ENCODE measurements around the gene TMEM123.

GRCh38 chr11:102458548-102458947 lies 6.0 kb upstream of the TMEM123 start:
- TF ChIP-seq POLR2A (IDR thresholded peaks at IDR 0.05) (no peak), CTCF (IDR thresholded peaks at IDR 0.05) (no peak), POLR2AphosphoS5 (IDR thresholded peaks at IDR 0.05) (no peak)

Measured in suprapubic skin (tissue), 4 donors.